ENCODE measurements around the gene CD79B. TPM values are rescaled to one million over a fixed set of nuclear protein-coding genes. Genes with fewer than 3 reads are reported as not detected.

CD79B gene
- total and polyA plus RNA-seq, 10 of the 15 experiments (the other 5 are each of a cell fraction or from before 2014, with no cell fraction given) = 17.5 to 148 (median 79.1) TPM

- intact Hi-C loops (cut with micrococcal nuclease; ENCODE audit: unreplicated experiment) (no loop called here), in situ Hi-C loops (cut with MboI) (no loop called here)
- WGBS (ENCODE audit: insufficient coverage, insufficient replicate concordance, low lambda C conversion rate, missing lambda C conversion rate) = 27% methylated on average over 5 of the region's 5 CpGs
- Histone ChIP-seq H3K27ac (ENCODE audit: control insufficient read depth, insufficient read depth) (no peak overlapping the region), H3K36me3 (ENCODE audit: control insufficient read depth in 2 of 2, insufficient read depth in 2 of 2, low read length in 1 of 2) (peaks cover 7 to 11% of the 10 kb centered on the region in 2 experiments; a peak in 2 of 4 replicates), H2AFZ (ENCODE audit: control insufficient read depth, low read depth, low read length) (no peak overlapping the region), H3K4me1 (ENCODE audit: control insufficient read depth, insufficient read depth, low read length) (peaks cover 47% of the 10 kb centered on the region), H4K20me1 (ENCODE audit: control insufficient read depth, insufficient read depth) (no peaks in the 10 kb centered on the region), H3K4me2 (ENCODE audit: control insufficient read depth, insufficient read depth) (no peak overlapping the region), H3K79me2 (ENCODE audit: control insufficient read depth, insufficient read depth, low read length) (peaks cover 15% of the 10 kb centered on the region), H3K9me3 (replicated peaks; ENCODE audit: control insufficient read depth, insufficient read depth, low read length) (no peaks in the 10 kb centered on the region), H3K27me3 (replicated peaks in 1 of 2; ENCODE audit: control insufficient read depth in 2 of 2, insufficient read depth in 2 of 2, low read length in 1 of 2) (no peaks in the 10 kb centered on the region), H3K4me3 (no peak overlapping the region), H3K9ac (ENCODE audit: control insufficient read depth, insufficient read depth, low read length) (no peak overlapping the region)
- ChIA-PET POLR2A (interaction anchor here (0.7 to 3.2 kb wide), 3 partner anchors 21 to 375 kb away, joined by 3 to 25 read pairs (median 4); partner anchors contain the start of gene ICAM2), CTCF (interaction anchor here (0.8 to 17.4 kb wide), 9 partner anchors 14 to 208 kb away, joined by 3 to 481 read pairs (median 3); partner anchors contain the start of gene ICAM2), RAD21 (ENCODE audit: unreplicated experiment) (interaction anchor here (0.9 to 3.0 kb wide), 5 partner anchors 21 to 208 kb away, joined by 3 to 29 read pairs (median 4); partner anchors contain the start of gene ICAM2), SMC1A (ENCODE audit: uncharacterized antibody, unreplicated experiment) (interaction anchor here (1.1 to 14.0 kb wide), 4 partner anchors 6 to 95 kb away, joined by 4 to 248 read pairs (median 58); partner anchors contain the start of genes CD79B and ICAM2)
- DNase-seq (ENCODE audit: low read depth, low spot score) (no peak), ATAC-seq (peak; percentile 29), FAIRE-seq (no peak)
- no TSS peak for BruUV-seq (replicated peaks)
- TF ChIP-seq E4F1 (IDR thresholded peaks at IDR 0.05; ENCODE audit: borderline replicate concordance, partially characterized antibody) (no peak), CBX5 (IDR thresholded peaks at IDR 0.05; ENCODE audit: low read depth) (no peak), TCF12 (IDR thresholded peaks at IDR 0.05; ENCODE audit: low read depth, low read length) (no peak), ETV6 (conservative IDR thresholded peaks at IDR 0.05 in 1 of 2, IDR thresholded peaks at IDR 0.05 in 1 of 2; ENCODE audit: borderline replicate concordance in 1 of 2, low read depth in 1 of 2) (no peak), ZSCAN29 (IDR thresholded peaks at IDR 0.05) (no peak), WRNIP1 (IDR thresholded peaks at IDR 0.05; ENCODE audit: borderline replicate concordance, low read depth, low read length) (no peak), IRF5 (IDR thresholded peaks at IDR 0.05; ENCODE audit: borderline replicate concordance) (no peak), FOXK2 (IDR thresholded peaks at IDR 0.05) (no peak), NKRF (conservative IDR thresholded peaks at IDR 0.05) (no peak), POLR2AphosphoS2 (IDR thresholded peaks at IDR 0.05; ENCODE audit: low read depth, low read length) (no peak), MTA2 (IDR thresholded peaks at IDR 0.05; ENCODE audit: low read depth) (peak; percentile 45), ZNF687 (IDR thresholded peaks at IDR 0.05) (peak; percentile 66; the same call in 1 of the 2 replicates), DPF2 (IDR thresholded peaks at IDR 0.05) (0 out of 2 replicates have a peak, but pooled peaks have one; percentile 34), IKZF2 (IDR thresholded peaks at IDR 0.05) (peak in 1 of 2 experiments; percentile 26; a peak in 1 of 4 replicates)
Observed at GRCh38 chr17:63925615-63926014, 6.5 kb downstream of the CD79B start.

Data from GM12878 (cell line).